C4-2B (cell line): ENCODE results near the gene SLC34A2.

Source experiments
- ZFX ChIP-seq: fragments of 450-650 bp; IDR thresholded peaks from 2 replicates; pipeline ENCODE4 v1.6.1; 2017
- TF ChIP-seq, protein P1 (sequence below): fragments of 450-650 bp; conservative IDR thresholded peaks from 2 replicates; pipeline ENCODE4 v1.5.1; 2017; ENCODE audit warnings: mild to moderate bottlenecking

DNA sequence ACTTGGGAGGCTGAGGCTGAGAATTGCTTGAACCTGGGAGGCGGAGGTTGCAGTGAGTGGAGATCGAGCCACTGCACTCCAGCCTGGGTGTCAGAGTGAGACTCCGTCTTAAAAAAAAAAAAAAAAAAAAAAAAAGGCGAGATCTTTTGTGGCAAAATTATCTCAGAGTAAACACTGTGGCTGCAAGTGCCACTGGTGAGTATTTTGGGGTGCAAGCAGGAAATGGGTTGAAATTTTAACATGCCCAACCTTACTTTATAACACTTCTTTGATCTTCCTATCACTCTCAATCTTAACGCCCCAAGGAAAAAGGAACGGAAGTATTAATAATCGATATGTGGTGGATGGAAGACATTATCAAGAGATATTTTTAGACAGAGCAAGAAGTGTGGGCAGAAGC, 32.1 kb downstream of the SLC34A2 start:
- TF ChIP-seq, protein P1, sequence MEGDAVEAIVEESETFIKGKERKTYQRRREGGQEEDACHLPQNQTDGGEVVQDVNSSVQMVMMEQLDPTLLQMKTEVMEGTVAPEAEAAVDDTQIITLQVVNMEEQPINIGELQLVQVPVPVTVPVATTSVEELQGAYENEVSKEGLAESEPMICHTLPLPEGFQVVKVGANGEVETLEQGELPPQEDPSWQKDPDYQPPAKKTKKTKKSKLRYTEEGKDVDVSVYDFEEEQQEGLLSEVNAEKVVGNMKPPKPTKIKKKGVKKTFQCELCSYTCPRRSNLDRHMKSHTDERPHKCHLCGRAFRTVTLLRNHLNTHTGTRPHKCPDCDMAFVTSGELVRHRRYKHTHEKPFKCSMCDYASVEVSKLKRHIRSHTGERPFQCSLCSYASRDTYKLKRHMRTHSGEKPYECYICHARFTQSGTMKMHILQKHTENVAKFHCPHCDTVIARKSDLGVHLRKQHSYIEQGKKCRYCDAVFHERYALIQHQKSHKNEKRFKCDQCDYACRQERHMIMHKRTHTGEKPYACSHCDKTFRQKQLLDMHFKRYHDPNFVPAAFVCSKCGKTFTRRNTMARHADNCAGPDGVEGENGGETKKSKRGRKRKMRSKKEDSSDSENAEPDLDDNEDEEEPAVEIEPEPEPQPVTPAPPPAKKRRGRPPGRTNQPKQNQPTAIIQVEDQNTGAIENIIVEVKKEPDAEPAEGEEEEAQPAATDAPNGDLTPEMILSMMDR: no peak
- no peak for TF ChIP-seq ZFX
